Raji (cell line): ENCODE data around the gene PJA1.
A peak's percentile ranks its signal among the peaks of the same experiment; 100 is the strongest.

Source experiments
- POLR2A ChIP-seq: IDR thresholded peaks from 2 replicates; pipeline ENCODE4 v1.6.1; 2011; ENCODE audit warnings: low read depth, low read length, control low read depth; ENCODE audit not compliant: insufficient read depth

The PJA1 gene

DNA sequence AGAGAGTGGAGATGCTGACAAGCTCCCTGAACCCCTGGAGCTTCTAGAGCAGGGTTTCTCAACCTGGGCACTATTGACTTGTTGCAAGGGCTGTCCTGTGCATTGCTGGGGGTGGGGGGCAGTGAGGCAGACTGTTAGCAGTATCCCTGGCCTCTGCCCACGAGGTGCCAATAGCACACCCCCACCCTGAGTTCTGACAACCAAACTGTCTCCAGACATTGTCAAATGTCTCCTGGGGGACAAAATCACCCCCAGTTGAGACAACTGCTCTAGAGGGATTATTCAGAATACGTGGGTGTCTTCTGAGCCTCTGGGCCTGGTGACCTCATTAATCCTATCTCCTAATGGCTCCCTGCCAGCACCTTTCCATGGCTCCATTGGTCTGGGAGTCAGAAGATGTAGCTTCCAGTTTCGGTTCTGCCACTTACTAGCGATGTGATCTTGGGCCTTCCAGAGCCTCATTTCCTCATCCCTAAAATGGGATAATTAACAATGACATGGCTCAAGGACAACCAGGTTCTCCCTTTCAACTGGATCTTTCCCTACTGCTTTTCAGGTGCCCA, 17.6 kb upstream of the PJA1 start:
- TF ChIP-seq POLR2A: no peak

DNA sequence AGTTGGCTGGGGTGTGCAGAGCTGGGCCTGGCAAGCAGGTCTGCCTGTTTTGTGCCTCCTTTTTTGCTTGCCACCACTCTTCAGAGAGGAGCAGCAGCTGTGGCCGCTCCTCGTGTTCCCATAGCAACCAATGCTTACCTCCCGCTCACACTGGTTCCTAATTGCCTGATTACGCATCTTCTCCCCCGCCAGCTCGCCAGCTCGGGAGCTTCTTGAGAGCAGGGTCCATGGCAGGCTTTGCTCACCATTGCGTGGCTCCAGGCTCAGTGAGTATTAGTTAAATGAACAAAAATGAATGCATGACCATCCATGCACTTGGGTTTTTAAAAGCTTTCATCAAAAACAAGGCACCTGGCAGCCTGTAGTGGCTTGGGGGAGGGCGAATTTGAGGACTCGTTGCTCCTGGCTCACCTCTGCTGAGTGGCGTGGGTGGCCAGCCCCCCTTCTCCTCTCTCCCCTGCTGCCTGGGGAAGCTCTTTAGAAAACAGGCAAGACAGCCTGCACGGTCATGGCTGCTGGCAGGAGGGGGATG, 14.2 kb upstream of the PJA1 start:
- no peak for TF ChIP-seq POLR2A

DNA sequence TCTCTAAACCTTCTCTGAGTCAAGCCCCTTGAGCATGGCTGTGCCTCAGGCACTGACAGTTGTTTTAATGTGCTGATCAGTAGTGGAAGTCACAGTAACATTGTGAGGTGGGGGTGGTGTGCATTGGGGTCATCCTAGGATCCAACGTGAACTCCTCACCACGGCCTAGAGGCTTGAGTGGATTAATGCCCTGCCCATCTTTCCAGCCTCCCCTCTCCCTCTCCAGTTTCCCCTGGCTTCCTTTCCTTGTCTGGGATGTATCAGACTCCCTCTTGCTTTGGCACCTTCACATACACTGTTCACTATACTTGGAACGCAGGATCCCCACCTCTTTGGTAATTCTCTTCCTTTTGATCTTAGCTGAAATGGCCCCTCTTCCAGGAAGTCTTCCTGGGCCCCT, 13.3 kb upstream of the PJA1 start:
- TF ChIP-seq POLR2A: no peak

- no peak for TF ChIP-seq POLR2A
These were observed 12.4 kb upstream of the PJA1 start for GRCh38 chrX:69177511-69178162.

DNA sequence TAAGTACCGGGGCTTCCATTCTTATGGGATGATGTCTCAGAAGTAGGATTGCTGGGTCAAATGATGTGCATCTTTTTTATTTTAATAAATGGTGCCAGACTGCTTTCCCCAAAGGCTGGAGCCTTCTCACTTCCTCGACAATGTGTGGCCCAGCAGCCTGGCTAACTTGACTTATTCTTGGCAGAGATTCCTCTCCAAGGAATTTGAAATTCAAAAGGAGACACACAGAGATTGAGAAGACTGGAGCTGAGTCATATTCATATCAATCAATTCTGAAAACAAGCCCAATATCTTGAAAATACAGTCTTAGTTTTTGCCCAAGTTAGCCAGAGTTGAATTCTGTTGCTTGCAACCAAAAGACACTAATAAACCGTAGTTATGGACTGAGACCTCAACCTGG, 10.8 kb upstream of the PJA1 start:
- TF ChIP-seq POLR2A: no peak

- TF ChIP-seq POLR2A: no peak
These were observed 8.7 kb upstream of the PJA1 start for GRCh38 chrX:69173906-69174305.

- no peak for TF ChIP-seq POLR2A
These were observed 7.7 kb upstream of the PJA1 start for GRCh38 chrX:69172937-69173336.

DNA sequence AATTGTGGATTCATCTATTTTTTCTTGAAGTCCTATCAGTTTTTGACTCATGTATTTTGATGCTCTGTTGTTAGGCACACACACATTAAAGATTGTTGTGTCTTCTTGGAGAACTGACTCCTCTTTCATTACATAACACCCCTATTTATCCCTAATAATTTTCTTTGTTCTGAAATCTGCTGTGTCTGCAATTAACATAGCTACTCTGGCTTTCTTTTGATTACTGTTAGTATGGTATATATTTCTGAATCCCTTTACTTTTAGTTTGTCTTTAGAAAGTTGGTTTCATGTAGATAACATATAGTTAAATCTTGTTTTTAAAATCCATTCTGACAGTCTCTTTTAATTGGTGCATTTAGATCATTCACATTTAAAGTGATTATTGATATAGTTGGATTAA, 5.1 kb upstream of the PJA1 start:
- no peak for TF ChIP-seq POLR2A

DNA sequence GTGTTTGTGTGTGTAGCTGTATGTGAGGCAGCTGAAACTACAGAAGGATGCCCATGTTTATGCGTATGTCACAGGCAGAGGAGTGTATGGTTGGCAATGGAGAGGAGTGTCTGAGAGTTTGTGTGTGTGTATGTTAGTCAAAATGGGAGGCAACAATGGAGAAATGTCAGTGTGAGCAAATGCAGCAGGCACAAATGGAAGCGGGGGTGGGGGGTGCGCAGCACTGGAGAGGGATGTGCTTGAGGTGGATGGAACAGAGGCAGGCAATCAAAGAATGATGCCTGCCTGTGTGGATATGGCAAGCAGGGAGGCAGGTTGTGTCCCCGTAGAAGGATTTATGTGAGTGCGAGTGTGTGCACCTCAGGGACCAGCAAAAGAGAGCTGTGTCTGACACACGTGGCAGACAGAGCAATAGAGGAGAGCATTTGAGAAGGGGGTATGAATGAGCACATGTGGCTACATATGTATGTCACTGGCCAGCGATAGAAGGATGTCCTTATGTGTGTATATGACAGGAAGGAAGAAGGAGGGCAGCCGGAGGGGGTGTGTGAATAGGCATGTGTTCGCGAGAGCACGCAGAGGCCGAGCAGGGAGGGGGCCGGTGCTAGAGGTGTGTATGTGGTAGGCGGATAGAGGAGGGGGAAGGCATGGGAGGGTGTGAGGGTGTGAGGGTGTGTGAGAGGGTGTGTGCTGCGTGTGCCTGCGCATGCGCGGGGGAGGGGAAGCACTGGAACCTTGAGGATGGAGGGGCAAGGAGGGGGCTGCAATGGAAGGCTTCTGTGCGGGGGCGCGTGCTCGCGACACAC, 1.1 kb downstream of the PJA1 start:
- TF ChIP-seq POLR2A: 0 out of 2 replicates have a peak, but pooled peaks have one; percentile 32

- TF ChIP-seq POLR2A: no peak
These were observed 2.8 kb downstream of the PJA1 start for GRCh38 chrX:69162361-69162865.

DNA sequence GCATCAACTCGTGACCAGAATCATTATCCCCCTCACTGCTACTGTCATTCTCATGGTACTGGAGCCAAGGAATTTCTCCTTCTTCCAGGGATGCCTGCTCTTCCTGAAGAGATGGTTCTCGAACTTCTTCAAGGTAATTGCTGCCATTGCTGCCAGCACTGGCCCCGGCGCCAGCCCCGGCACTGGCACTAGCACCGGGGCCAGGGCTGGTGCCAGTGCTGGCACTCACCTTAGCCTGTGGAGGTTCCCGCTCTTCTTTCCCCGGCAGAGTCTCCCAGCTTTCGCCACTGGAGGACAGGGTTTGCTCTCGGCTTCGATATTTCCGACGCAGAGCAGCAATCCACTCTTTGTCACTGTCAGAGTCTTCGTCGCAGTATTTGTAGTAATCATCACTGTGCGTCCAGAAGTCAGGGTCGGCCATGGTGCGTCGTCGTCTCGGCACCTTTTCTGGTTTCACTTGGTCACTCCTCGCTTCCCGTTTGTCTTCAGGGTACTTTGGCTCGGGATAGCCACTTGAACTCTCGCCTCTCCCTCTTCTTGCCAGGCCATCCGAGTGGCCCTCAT, 3.4 kb downstream of the PJA1 start:
- no peak for TF ChIP-seq POLR2A

DNA sequence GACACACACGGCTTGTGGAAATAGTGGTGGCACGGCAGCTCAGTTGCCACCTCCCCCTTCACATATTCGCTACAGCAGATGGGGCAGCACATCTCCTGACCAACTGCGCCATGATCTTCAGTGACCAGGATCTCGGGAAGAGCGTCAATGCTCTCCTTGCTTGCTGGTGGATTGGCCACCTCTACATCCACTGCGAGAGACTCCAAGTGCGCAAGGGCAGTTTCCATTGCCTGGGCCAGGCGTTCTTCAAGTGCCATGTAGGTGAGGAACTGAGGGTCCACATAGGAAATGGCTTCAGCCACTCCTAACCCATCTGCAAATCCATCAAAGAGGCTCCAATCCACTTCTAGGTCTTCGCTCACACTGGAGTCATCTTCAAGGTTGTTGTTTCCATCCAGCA, 3.9 kb downstream of the PJA1 start:
- no peak for TF ChIP-seq POLR2A

GRCh38 chrX:69158166-69158980, 6.9 kb downstream of the PJA1 start:
- no peak for TF ChIP-seq POLR2A

GRCh38 chrX:69156638-69157037, 8.6 kb downstream of the PJA1 start:
- TF ChIP-seq POLR2A: no peak
